IMR-90 (cell line): ENCODE results near the gene TMEM259. TPM values are rescaled to one million over a fixed set of nuclear protein-coding genes. Genes with fewer than 3 reads are reported as not detected.

Source experiments
- ELK1 ChIP-seq: fragments of 150-350 bp; IDR thresholded peaks from 2 replicates; pipeline ENCODE4 v1.6.1; 2016; ENCODE audit warnings: low read depth, mild to moderate bottlenecking, low read length, moderate library complexity, borderline replicate concordance
- polyA plus RNA-seq, 3 experiments: library from polyadenylated mRNA; depleted of rRNA; stranded (reverse); fragments of >200 nt; gene quantifications; 2 replicates each; pipeline ENCODE4 v1.2.3, GENCODE V29; 2012; ENCODE audit warnings: low replicate concordance in 1 of 3
- total RNA-seq: library from RNA; depleted of rRNA; stranded (reverse); fragments of >200 nt; gene quantifications from 2 replicates; pipeline ENCODE4 v1.2.3, GENCODE V29; 2012

Gene TMEM259
- total and polyA plus RNA-seq, 2 of the 4 experiments (the other 2 are of a cell fraction) = 22.6 to 153 TPM

- TF ChIP-seq ELK1 = no peak
Observed at GRCh38 chr19:962683-963400, 58.1 kb downstream of the TMEM259 start (continued).
